Astrocyte of the cerebellum (primary cell): ENCODE measurements around the gene CDC42EP3.

Source experiments
- DNase-seq: peaks from one replicate; pipeline ENCODE4 v3.0.0-alpha.2; 2011; ENCODE audit warnings: low read depth
- H3K4me3 ChIP-seq: 2 replicates; pipeline ENCODE4 v1.5.1; 2011; ENCODE audit warnings: mild to moderate bottlenecking, low read depth, low read length, moderate library complexity
- CTCF ChIP-seq: IDR thresholded peaks from 2 replicates; pipeline ENCODE4 v1.5.1; 2012; ENCODE audit warnings: low read length, low read depth, moderate library complexity, mild to moderate bottlenecking; ENCODE audit errors: missing control alignments
- in situ Hi-C: cut with HindIII; loops from 2 replicates; pipeline ENCODE4 v1.10.0; 2017; ENCODE audit warnings: low sequenced_read_pairs

The CDC42EP3 gene

GRCh38 chr2:37698931-37699481 lies 27.6 kb upstream of the CDC42EP3 start:
- TF ChIP-seq CTCF: no peak
- peak; percentile 24 for DNase-seq
- in situ Hi-C loops: no loop called here
- no peak overlapping the region for H3K4me3 ChIP-seq

- TF ChIP-seq CTCF: no peak
- in situ Hi-C loops: no loop called here
- DNase-seq: no peak
- no peak overlapping the region for H3K4me3 ChIP-seq
These were observed 23.9 kb upstream of the CDC42EP3 start for GRCh38 chr2:37695336-37695735.

- DNase-seq: no peak
- TF ChIP-seq CTCF: no peak
- no peak overlapping the region for H3K4me3 ChIP-seq
- in situ Hi-C loops: no loop called here
These were observed 21.3 kb upstream of the CDC42EP3 start for GRCh38 chr2:37692711-37693110.

- DNase-seq: no peak
- in situ Hi-C loops: no loop called here
- TF ChIP-seq CTCF: no peak
These were observed 18.3 kb upstream of the CDC42EP3 start for GRCh38 chr2:37689751-37690150.

GRCh38 chr2:37688771-37689468 lies 17.5 kb upstream of the CDC42EP3 start:
- peak; percentile 68 for DNase-seq
- no peak overlapping the region for H3K4me3 ChIP-seq
- no peak for TF ChIP-seq CTCF
- in situ Hi-C loops: no loop called here

More at GRCh38 chr2:37689751-37690150, 18.3 kb upstream of the CDC42EP3 start:
- no peak overlapping the region for H3K4me3 ChIP-seq

GRCh38 chr2:37686792-37687526 lies 15.5 kb upstream of the CDC42EP3 start:
- no peak overlapping the region for H3K4me3 ChIP-seq
- DNase-seq: no peak
- in situ Hi-C loops: no loop called here
- no peak for TF ChIP-seq CTCF
